Sigmoid colon (tissue), 7 donors: ENCODE measurements around the gene LPA. TPM values are rescaled to one million over a fixed set of nuclear protein-coding genes. Genes with fewer than 3 reads are reported as not detected.
"Not testable (repeated sequence)": the region's sequence is repeated elsewhere in the genome, so short reads cannot be mapped to it uniquely, and the experiment has no call there.

ENCODE experiments used
- DNase-seq: peaks from one replicate; pipeline ENCODE4 v3.0.0-alpha.2; 2019
- H3K27ac ChIP-seq, 4 donors: fragments of 200-600 bp; sonication (generic); one replicate each; pipeline ENCODE4 v1.5.1; 2016 to 2019; ENCODE audit warnings: mild to moderate bottlenecking in 1 of 4
- H3K27me3 ChIP-seq, 3 donors: fragments of 200-600 bp; sonication (generic); one replicate each; pipeline ENCODE4 v1.5.1; 2019; ENCODE audit warnings: mild to moderate bottlenecking in 1 of 3
- H3K36me3 ChIP-seq, 4 donors: fragments of 200-600 bp; sonication (generic); one replicate each; pipeline ENCODE4 v1.5.1; 2016 to 2019
- H3K4me1 ChIP-seq, 4 donors: fragments of 200-600 bp; sonication (generic); one replicate each; pipeline ENCODE4 v1.5.1; 2017 to 2019
- H3K4me3 ChIP-seq, 4 donors: fragments of 200-600 bp; sonication (generic); one replicate each; pipeline ENCODE4 v1.5.1; 2017 to 2019; ENCODE audit warnings: mild to moderate bottlenecking in 2 of 4, moderate library complexity in 1 of 4
- H3K9me3 ChIP-seq, 4 donors: fragments of 200-600 bp in 3 of 4; sonication (generic) in 3 of 4; one replicate each; pipeline versions ENCODE4 v1.5.1 to v1.6.1; 2013 to 2019
- EP300 ChIP-seq, 4 donors: sonication (generic); formaldehyde crosslinking; IDR thresholded peaks; one replicate each; pipeline ENCODE4 v1.6.1; 2017; ENCODE audit warnings: antibody characterized with exemption in 4 of 4
- POLR2A ChIP-seq, 2 donors: fragments of 450-650 bp; IDR thresholded peaks; one replicate each; pipeline ENCODE4 v1.6.1; 2016; ENCODE audit warnings: antibody characterized with exemption in 2 of 2, mild to moderate bottlenecking in 2 of 2, moderate library complexity in 2 of 2
- POLR2AphosphoS5 ChIP-seq, 4 donors: sonication (generic); formaldehyde crosslinking; IDR thresholded peaks; one replicate each; pipeline ENCODE4 v1.6.1; 2017; ENCODE audit warnings: antibody characterized with exemption in 4 of 4
- WGBS, 2 donors: extraction: QIAGEN DNeasy Blood & Tissue Kit; methylation state at CpG; one replicate each; pipeline ENCODE4 v1.1.7; 2013; 5-methylcytosine and 5-hydroxymethylcytosine counted together
- intact Hi-C: fragments of 100-400 bp; cut with DNase I; formaldehyde crosslinking; loops from one replicate; pipeline ENCODE4 v1.15.1; 2023
- polyA plus RNA-seq, 3 donors: library from polyadenylated mRNA; stranded (reverse); fragments of 200-250 nt; gene quantifications; one replicate each; pipeline ENCODE4 v1.2.3, GENCODE V29; 2013
- total RNA-seq, 4 donors: library from RNA; depleted of rRNA; stranded (reverse); fragments of >200 nt; gene quantifications; one replicate each; pipeline ENCODE4 v1.1.0, GENCODE V29; 2016
- TF ChIP-seq, protein P1 (sequence below), 4 experiments: fragments of 450-650 bp in 3 of 4; fragments of 200-600 bp in 1 of 4; IDR thresholded peaks; one replicate each; pipeline ENCODE4 v1.5.1; 2016 to 2019; ENCODE audit warnings: antibody characterized with exemption in 4 of 4, mild to moderate bottlenecking in 3 of 4, moderate library complexity in 2 of 4
- donor health status: healthy with polysubstance abuse.
- donor health status: Bipolar disorder and iron deficiency.
- donor health status: healthy.

The LPA gene
- total and polyA plus RNA-seq, 7 donors = 0.01 TPM; not detected in 6

DNA sequence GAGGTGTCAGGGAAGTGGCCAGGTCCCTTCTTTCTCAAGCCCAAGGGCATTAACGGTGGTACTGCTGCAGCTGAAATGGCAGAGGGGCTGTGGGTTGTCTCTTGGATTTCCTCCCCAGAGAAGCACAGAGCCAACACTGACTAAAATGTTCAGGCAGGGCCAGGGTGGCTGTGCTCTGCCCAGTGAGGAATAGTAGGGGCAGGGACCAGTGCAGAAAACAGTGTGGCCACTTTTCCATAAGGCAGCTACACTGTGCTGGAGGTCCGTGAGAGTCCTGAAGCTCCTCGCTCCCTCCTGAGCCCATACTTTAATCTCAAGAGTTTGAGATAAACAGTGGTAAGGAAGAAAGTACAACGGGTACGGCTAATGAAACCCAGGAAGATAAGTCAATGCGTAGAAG, 4.5 kb downstream of the LPA start:
- no peak overlapping the region for H3K4me3 ChIP-seq
- intact Hi-C loops = no loop called here
- H3K9me3 ChIP-seq = peaks cover 0 to 5% (median under 1%) of the 10 kb centered on the region in 4 donors
- H3K4me1 ChIP-seq = no peaks in the 10 kb centered on the region
- no peaks in the 10 kb centered on the region for H3K36me3 ChIP-seq
- WGBS, 2 donors = 84 to 87% methylated on average over 6 of the region's 6 CpGs
- no peak for DNase-seq
- no peak overlapping the region for H3K27ac ChIP-seq
- H3K27me3 ChIP-seq = no peaks in the 10 kb centered on the region
- TF ChIP-seq POLR2A (IDR thresholded peaks at IDR 0.05) (no peak), POLR2AphosphoS5 (IDR thresholded peaks at IDR 0.05) (no peak), EP300 (IDR thresholded peaks at IDR 0.05) (no peak)
- TF ChIP-seq, protein P1, sequence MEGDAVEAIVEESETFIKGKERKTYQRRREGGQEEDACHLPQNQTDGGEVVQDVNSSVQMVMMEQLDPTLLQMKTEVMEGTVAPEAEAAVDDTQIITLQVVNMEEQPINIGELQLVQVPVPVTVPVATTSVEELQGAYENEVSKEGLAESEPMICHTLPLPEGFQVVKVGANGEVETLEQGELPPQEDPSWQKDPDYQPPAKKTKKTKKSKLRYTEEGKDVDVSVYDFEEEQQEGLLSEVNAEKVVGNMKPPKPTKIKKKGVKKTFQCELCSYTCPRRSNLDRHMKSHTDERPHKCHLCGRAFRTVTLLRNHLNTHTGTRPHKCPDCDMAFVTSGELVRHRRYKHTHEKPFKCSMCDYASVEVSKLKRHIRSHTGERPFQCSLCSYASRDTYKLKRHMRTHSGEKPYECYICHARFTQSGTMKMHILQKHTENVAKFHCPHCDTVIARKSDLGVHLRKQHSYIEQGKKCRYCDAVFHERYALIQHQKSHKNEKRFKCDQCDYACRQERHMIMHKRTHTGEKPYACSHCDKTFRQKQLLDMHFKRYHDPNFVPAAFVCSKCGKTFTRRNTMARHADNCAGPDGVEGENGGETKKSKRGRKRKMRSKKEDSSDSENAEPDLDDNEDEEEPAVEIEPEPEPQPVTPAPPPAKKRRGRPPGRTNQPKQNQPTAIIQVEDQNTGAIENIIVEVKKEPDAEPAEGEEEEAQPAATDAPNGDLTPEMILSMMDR (IDR thresholded peaks at IDR 0.05) = no peak

DNA sequence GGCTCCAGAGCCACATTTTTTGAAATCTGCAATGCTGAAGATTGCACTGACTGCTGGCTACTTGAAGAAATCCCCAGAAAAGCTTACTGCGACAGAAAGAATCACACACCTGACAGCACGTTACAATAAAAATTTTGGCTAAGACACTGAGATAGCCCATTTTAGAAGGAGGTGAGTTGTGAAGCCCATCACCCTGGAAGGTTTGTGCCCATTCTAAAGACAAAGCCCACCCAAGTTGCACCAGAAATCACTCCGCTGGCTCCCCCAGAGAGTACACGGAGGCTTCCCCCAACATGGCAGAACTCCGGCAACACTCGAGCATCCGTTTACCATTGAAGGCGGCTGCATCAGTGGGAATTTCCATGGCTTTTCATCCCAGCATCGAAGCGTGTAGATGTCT, 29.4 kb downstream of the LPA start:
- Histone ChIP-seq H3K9me3 (no peaks in the 10 kb centered on the region), H3K4me3 (no peak overlapping the region), H3K4me1 (no peaks in the 10 kb centered on the region), H3K27ac (no peak overlapping the region), H3K27me3 (no peaks in the 10 kb centered on the region), H3K36me3 (no peaks in the 10 kb centered on the region)
- TF ChIP-seq POLR2AphosphoS5 (IDR thresholded peaks at IDR 0.05) = no peak
- no peak for TF ChIP-seq POLR2A (IDR thresholded peaks at IDR 0.05)
- TF ChIP-seq EP300 (IDR thresholded peaks at IDR 0.05) = no peak
- TF ChIP-seq, protein P1 (IDR thresholded peaks at IDR 0.05) = no peak
- 93 to 95% methylated on average over 10 of the region's 10 CpGs for WGBS, 2 donors
- no peak for DNase-seq
- intact Hi-C loops = no loop called here

DNA sequence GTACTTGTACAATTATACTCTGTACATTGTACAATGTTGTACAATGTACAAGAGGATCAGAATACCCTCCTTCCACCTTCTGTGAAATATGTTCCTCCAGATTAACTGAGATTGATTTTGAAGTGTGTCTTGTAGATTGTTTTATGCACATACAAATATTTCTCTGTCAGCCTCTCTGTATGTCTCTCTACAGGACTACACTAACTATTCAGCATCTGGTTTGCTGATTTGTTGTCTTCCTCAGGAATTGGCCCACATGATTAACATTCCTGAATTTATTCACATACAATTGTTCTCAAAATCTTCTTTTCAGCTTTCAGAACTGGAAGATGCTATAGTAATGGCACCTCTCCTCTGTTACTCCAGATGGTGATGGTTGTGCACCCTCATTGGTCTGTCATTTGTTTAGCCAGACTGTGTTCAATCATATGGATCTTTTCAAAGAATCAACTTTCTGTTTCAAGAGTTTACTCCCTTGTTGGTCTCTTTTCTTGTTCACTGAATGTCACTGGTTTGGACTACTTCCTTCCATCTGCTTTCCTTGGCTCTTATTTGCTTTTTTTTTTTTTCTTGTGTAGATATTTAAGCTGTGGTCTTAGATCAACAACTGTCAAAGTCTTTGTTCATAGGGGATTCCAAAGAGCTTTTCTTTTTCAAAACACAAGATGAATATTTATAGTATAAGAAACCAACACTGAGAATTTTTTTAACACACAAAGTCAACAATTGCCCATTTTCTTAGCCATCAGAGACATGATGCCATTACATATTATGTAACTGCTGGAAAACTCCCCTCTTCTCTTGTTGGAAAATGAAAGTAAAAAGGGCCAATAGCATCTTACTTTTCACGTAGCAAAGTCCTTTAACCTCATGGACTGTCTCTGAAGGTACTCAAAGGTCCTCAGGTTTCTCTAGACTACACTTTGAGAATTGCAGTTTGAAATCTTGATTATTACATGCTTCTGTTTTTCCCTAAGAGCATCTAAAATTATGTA, 67.9 kb downstream of the LPA start:
- H3K36me3 ChIP-seq = no peaks in the 10 kb centered on the region
- H3K9me3 ChIP-seq = peaks cover 0 to 3% (median 0%) of the 10 kb centered on the region in 4 donors
- H3K27me3 ChIP-seq = no peaks in the 10 kb centered on the region
- no peaks in the 10 kb centered on the region for H3K4me1 ChIP-seq
- H3K27ac ChIP-seq = no peak overlapping the region
- no peak overlapping the region for H3K4me3 ChIP-seq
- intact Hi-C loops = no loop called here
- TF ChIP-seq, protein P1 (IDR thresholded peaks at IDR 0.05) = no peak
- TF ChIP-seq EP300 (IDR thresholded peaks at IDR 0.05) = no peak
- no peak for TF ChIP-seq POLR2AphosphoS5 (IDR thresholded peaks at IDR 0.05)
- no peak for TF ChIP-seq POLR2A (IDR thresholded peaks at IDR 0.05)
- no peak for DNase-seq
- 23 to 52% methylated on average over 1 of the region's 1 CpG for WGBS, 2 donors

DNA sequence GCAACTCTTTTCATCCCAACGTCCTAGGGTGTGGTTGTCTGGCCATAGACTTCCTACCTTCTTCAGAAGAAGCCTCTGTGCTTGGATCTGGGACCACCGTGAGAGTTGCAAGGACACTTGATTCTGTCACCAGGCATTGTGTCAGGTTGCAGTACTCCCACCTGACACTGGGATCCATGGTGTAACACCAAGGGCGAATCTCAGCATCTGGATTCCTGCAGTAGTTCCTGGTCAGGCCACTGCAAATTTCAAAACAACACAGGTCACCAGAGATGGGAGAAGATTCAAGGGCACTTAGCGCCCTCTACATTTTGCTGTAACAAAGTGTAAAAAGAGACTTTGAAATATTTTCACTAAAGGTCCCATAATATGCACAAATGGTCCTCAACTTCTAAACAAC, 68.8 kb downstream of the LPA start:
- DNase-seq, H3K4me3 ChIP-seq, intact Hi-C loops, H3K4me1 ChIP-seq, H3K27me3 ChIP-seq, H3K36me3 ChIP-seq, H3K9me3 ChIP-seq, H3K27ac ChIP-seq: not testable (repeated sequence)
- 45 to 58% methylated on average over 4 of the region's 4 CpGs for WGBS, 2 donors

DNA sequence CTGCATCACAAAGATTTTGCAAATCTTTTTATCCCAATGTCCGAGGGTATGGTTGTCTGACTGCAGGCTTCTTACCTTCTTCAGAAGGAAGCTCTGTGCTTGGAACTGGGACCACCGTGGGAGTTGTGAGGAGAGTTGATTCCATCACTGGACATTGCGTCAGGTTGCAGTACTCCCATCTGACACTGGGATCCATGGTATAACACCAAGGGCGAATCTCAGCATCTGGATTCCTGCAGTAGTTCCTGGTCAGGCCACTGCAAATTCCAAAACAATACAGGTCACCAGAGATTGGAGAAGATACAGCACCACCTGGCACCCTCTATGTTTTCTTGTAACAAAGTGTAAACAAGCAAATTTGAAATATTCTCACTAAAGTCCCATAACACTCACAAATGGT, 77.7 kb downstream of the LPA start:
- H3K36me3 ChIP-seq = no peaks in the 10 kb centered on the region
- intact Hi-C loops = no loop called here
- no peak overlapping the region for H3K27ac ChIP-seq
- no peak for DNase-seq
- no peaks in the 10 kb centered on the region for H3K9me3 ChIP-seq
- WGBS, 2 donors = 83 to 87% methylated on average over 4 of the region's 4 CpGs
- TF ChIP-seq EP300 (IDR thresholded peaks at IDR 0.05) = no peak
- no peak for TF ChIP-seq POLR2A (IDR thresholded peaks at IDR 0.05)
- no peak for TF ChIP-seq POLR2AphosphoS5 (IDR thresholded peaks at IDR 0.05)
- TF ChIP-seq, protein P1 (IDR thresholded peaks at IDR 0.05) = no peak
- H3K27me3 ChIP-seq = no peaks in the 10 kb centered on the region
- no peaks in the 10 kb centered on the region for H3K4me1 ChIP-seq
- H3K4me3 ChIP-seq = no peak overlapping the region
